PC-9 (cell line): ENCODE results near the gene PPFIA4. TPM values are rescaled to one million over a fixed set of nuclear protein-coding genes. Genes with fewer than 3 reads are reported as not detected.
"Not testable (repeated sequence)": the region's sequence is repeated elsewhere in the genome, so short reads cannot be mapped to it uniquely, and the experiment has no call there.

Experiments
- BruUV-seq: library from RNA; stranded (reverse); fragments of 400-500 nt; replicated peaks from 2 replicates; lab custom pipeline; 2021; lab: Mats Ljungman, UMichigan
- CTCF ChIA-PET: fragments of 300-600 bp; sonication (Branson Sonifier 250); formaldehyde crosslinking; loops from one replicate; lab custom pipeline; 2022; ENCODE audit warnings: antibody characterized with exemption; lab: Charles Lee
- POLR2A ChIA-PET: fragments of 300-600 bp; sonication (Branson Sonifier 250); formaldehyde crosslinking; loops from one replicate; lab custom pipeline; 2022; ENCODE audit warnings: antibody characterized with exemption; ENCODE audit not compliant: unreplicated experiment; lab: Charles Lee
- DNase-seq, 2 experiments: peaks; one replicate each; pipeline versions ENCODE4 v3.0.0 to v3.0.0-alpha.2; 2015 to 2022; ENCODE audit warnings: mixed read lengths in 1 of 2
- H2AFZ ChIP-seq: fragments of 200-600 bp; sonication (generic); 2 replicates; pipeline ENCODE4 v1.8.1; 2017; ENCODE audit warnings: antibody characterized with exemption
- H3F3A ChIP-seq: fragments of 200-600 bp; sonication (generic); 2 replicates; pipeline ENCODE4 v1.8.1; 2017; ENCODE audit warnings: antibody characterized with exemption, mild to moderate bottlenecking, low read depth; ENCODE audit not compliant: insufficient read depth
- H3K27ac ChIP-seq: fragments of 200-600 bp; sonication (generic); 2 replicates; pipeline ENCODE4 v1.6.1; 2016; ENCODE audit warnings: mixed run types
- H3K27me3 ChIP-seq: fragments of 200-600 bp; sonication (generic); 2 replicates; pipeline ENCODE4 v1.6.1; 2016; ENCODE audit warnings: low read depth, mixed run types; ENCODE audit not compliant: insufficient read depth
- H3K36me3 ChIP-seq: fragments of 200-600 bp; sonication (generic); 2 replicates; pipeline ENCODE4 v1.6.1; 2016; ENCODE audit warnings: low read depth, mixed run types
- H3K4me1 ChIP-seq: fragments of 200-600 bp; sonication (generic); replicated peaks from 2 replicates; pipeline ENCODE4 v1.6.1; 2016; ENCODE audit warnings: mixed run types; ENCODE audit not compliant: insufficient read depth
- H3K4me2 ChIP-seq: fragments of 200-600 bp; sonication (generic); 2 replicates; pipeline ENCODE4 v1.6.1; 2017; ENCODE audit warnings: mixed run types
- H3K4me3 ChIP-seq: fragments of 200-600 bp; sonication (generic); 2 replicates; pipeline ENCODE4 v1.6.1; 2016; ENCODE audit warnings: mixed run types
- H3K79me2 ChIP-seq: fragments of 200-600 bp; sonication (generic); 2 replicates; pipeline ENCODE4 v1.6.1; 2017; ENCODE audit warnings: low read depth, mixed run types
- H3K9me2 ChIP-seq: fragments of 200-600 bp; sonication (generic); 2 replicates; pipeline ENCODE4 v1.8.1; 2017; ENCODE audit warnings: mild to moderate bottlenecking; ENCODE audit not compliant: insufficient read depth
- H3K9me3 ChIP-seq: fragments of 200-600 bp; sonication (generic); 2 replicates; pipeline ENCODE4 v1.8.1; 2016; ENCODE audit warnings: low read depth; ENCODE audit not compliant: insufficient read depth
- H4K20me1 ChIP-seq: fragments of 200-600 bp; sonication (generic); 2 replicates; pipeline ENCODE4 v1.8.1; 2017; ENCODE audit not compliant: insufficient read depth
- EZH2 ChIP-seq: fragments of 200-600 bp; sonication (generic); IDR thresholded peaks from 2 replicates; pipeline ENCODE4 v1.8.0; 2017; ENCODE audit warnings: antibody characterized with exemption, low read depth
- intact Hi-C: fragments of 100-400 bp; cut with micrococcal nuclease; formaldehyde crosslinking; loops from one replicate; pipeline ENCODE4 v1.10.0; 2022; ENCODE audit not compliant: unreplicated experiment
- total RNA-seq: library from RNA; stranded (reverse); gene quantifications from 2 replicates; pipeline ENCODE4 v1.2.3, GENCODE V29; 2021
- TF ChIP-seq, protein P1 (sequence below): fragments of 200-600 bp; sonication (generic); conservative IDR thresholded peaks from 2 replicates; pipeline ENCODE4 v1.6.1; 2017; ENCODE audit warnings: mixed run types, antibody characterized with exemption, mild to moderate bottlenecking, moderate library complexity

The PPFIA4 gene
- total RNA-seq, 1 experiment from 2014 or later, result 1.2 TPM

DNA sequence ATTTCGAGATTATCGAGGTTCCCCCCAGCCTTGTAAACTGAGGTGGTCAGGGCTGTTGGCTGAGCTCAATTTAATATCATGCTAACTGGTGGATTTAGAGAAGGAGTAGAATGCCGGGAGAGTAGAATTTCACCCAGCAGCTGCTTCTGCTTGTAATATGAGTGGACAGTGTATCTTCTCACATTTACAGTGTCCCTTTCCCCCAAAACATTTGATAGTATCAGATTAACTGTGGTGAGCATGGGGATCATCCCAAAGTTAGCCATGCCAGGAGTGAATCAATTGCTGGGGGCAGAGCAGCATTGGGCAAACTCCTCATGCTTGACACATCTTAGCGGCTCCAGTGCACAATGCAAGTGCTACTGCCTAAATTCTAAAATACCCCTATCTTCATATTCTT lies 9.2 kb upstream of the PPFIA4 start:
- no peak for DNase-seq
- Histone ChIP-seq H3F3A (peaks cover 8% of the 10 kb centered on the region; the same call in 1 of the 2 replicates), H3K27ac (no peak overlapping the region), H2AFZ (no peak overlapping the region), H3K9me3 (no peaks in the 10 kb centered on the region), H3K9me2 (no peaks in the 10 kb centered on the region), H3K27me3 (no peaks in the 10 kb centered on the region), H3K4me1 (no peaks in the 10 kb centered on the region), H3K4me3 (no peak overlapping the region), H3K79me2 (0 out of 2 replicates have a peak, but pooled peaks cover 3% of the 10 kb centered on the region), H4K20me1 (no peaks in the 10 kb centered on the region), H3K4me2 (no peak overlapping the region), H3K36me3 (peaks cover 40% of the 10 kb centered on the region)
- ChIA-PET CTCF (no interaction called here), POLR2A (interaction anchor here (0.8 kb wide), 1 partner anchor 45 kb away, joined by 5 read pairs; no protein-coding TSS in a partner anchor)
- TF ChIP-seq, protein P1, sequence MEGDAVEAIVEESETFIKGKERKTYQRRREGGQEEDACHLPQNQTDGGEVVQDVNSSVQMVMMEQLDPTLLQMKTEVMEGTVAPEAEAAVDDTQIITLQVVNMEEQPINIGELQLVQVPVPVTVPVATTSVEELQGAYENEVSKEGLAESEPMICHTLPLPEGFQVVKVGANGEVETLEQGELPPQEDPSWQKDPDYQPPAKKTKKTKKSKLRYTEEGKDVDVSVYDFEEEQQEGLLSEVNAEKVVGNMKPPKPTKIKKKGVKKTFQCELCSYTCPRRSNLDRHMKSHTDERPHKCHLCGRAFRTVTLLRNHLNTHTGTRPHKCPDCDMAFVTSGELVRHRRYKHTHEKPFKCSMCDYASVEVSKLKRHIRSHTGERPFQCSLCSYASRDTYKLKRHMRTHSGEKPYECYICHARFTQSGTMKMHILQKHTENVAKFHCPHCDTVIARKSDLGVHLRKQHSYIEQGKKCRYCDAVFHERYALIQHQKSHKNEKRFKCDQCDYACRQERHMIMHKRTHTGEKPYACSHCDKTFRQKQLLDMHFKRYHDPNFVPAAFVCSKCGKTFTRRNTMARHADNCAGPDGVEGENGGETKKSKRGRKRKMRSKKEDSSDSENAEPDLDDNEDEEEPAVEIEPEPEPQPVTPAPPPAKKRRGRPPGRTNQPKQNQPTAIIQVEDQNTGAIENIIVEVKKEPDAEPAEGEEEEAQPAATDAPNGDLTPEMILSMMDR, result no peak
- no peak for TF ChIP-seq EZH2
- intact Hi-C loops, result no loop called here
- BruUV-seq, result no TSS peak

DNA sequence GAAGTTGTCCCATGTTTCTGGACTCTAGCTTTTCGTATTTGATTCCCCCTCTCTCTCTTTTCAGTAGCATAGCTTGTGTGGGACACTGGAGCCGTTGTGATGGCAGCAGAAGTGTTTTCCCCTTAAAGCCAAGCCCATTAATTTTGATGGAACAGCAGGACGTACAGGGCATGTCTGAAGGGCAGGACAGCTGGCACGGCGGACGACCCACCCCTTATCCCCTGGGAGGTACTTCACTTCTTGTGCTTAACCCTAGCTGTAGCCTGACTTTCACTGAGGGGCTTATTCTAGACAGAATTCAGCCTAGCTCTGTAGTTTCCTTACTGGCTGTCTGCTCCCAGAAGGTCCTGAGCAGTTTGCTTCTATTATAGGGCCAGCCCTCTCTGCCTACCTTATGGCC lies 8.6 kb upstream of the PPFIA4 start:
- 0 out of 2 replicates have a peak, but pooled peaks cover 3% of the 10 kb centered on the region for H3K79me2 ChIP-seq
- H3F3A ChIP-seq, result peaks cover 13% of the 10 kb centered on the region
- H3K4me1 ChIP-seq, result no peaks in the 10 kb centered on the region
- TF ChIP-seq, protein P1, result no peak
- TF ChIP-seq EZH2, result no peak
- no peak overlapping the region for H3K27ac ChIP-seq
- DNase-seq, result no peak
- no peaks in the 10 kb centered on the region for H4K20me1 ChIP-seq
- no peaks in the 10 kb centered on the region for H3K27me3 ChIP-seq
- H3K4me3 ChIP-seq, result no peak overlapping the region
- intact Hi-C loops, result no loop called here
- H2AFZ ChIP-seq, result no peak overlapping the region
- no peak overlapping the region for H3K4me2 ChIP-seq
- BruUV-seq, result no TSS peak
- peaks cover 35% of the 10 kb centered on the region for H3K36me3 ChIP-seq
- CTCF ChIA-PET, result no interaction called here
- POLR2A ChIA-PET, result no interaction called here
- H3K9me3 ChIP-seq, result no peaks in the 10 kb centered on the region
- no peaks in the 10 kb centered on the region for H3K9me2 ChIP-seq

DNA sequence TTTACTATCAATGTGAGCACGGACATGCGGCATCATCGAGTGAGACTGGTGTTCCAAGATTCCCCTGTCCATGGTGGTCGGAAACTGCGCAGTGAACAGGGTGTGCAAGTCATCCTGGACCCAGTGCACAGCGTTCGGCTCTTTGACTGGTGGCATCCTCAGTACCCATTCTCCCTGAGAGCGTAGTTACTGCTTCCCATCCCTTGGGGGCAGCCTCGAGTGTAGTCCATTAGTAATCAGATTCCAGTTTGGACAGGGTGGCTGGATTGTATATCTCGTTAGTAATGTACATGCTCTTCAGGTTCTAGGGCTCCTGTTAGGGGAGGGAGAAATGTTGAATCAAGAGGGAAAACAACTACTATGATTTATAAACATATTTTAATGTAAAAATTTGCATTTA lies 3.4 kb upstream of the PPFIA4 start:
- H3K27ac ChIP-seq, H3K4me1 ChIP-seq, H3K27me3 ChIP-seq, intact Hi-C loops, H3K4me3 ChIP-seq, H3K9me3 ChIP-seq, H3K79me2 ChIP-seq, POLR2A ChIA-PET, BruUV-seq, H3K4me2 ChIP-seq, DNase-seq, H2AFZ ChIP-seq, H4K20me1 ChIP-seq, H3K9me2 ChIP-seq: not testable (repeated sequence)
- Histone ChIP-seq H3F3A (peaks cover 37% of the 10 kb centered on the region), H3K36me3 (peaks cover 26% of the 10 kb centered on the region)
- CTCF ChIA-PET, result interaction anchor here (0.7 kb wide), 1 partner anchor 327 kb away, joined by 5 read pairs; no protein-coding TSS in a partner anchor

DNA sequence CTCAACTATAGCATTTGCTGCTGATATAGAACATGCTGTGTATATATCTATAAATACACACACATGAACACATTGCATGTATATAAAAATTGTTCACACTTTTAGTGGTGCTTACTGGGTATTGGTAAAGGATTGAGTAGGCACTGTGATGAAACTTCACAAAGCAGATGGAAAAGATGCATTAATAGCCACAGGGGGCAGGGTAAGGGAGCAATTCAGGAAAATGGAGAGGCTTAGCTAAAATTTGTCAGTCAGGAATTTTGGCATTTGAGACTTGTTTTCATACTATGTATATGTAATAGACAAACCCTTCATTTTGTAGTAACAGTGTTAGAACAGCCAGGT lies 633 bp upstream of the PPFIA4 start:
- Histone ChIP-seq H3K4me2 (peak overlapping the region; percentile 93), H3K27ac (no peak overlapping the region), H3K36me3 (peaks cover 16% of the 10 kb centered on the region), H3K4me1 (peaks cover 5% of the 10 kb centered on the region), H3K9me3 (no peaks in the 10 kb centered on the region), H3F3A (peaks cover 37% of the 10 kb centered on the region), H3K27me3 (no peaks in the 10 kb centered on the region), H3K79me2 (no peaks in the 10 kb centered on the region), H4K20me1 (no peaks in the 10 kb centered on the region), H3K9me2 (no peaks in the 10 kb centered on the region), H2AFZ (peak overlapping the region; percentile 89), H3K4me3 (peak overlapping the region; percentile 60; the same call in 1 of the 2 replicates)
- ChIA-PET POLR2A (no interaction called here), CTCF (interaction anchor here (0.6 kb wide), 1 partner anchor 276 kb away, joined by 14 read pairs; no protein-coding TSS in a partner anchor)
- BruUV-seq, result no TSS peak
- DNase-seq, result no peak
- intact Hi-C loops, result no loop called here
- no peak for TF ChIP-seq EZH2
- TF ChIP-seq, protein P1, result no peak
